ENCODE results near the gene POU2AF2. TPM values are rescaled to one million over a fixed set of nuclear protein-coding genes. Genes with fewer than 3 reads are reported as not detected.

Gene POU2AF2
- total RNA-seq, 6 donors from 2014 or later = 0.24 TPM; not detected in 5

GRCh38 chr11:111306321-111306720 lies 60.8 kb downstream of the POU2AF2 start:
- Histone ChIP-seq H3K36me3 (no peaks in the 10 kb centered on the region), H3K9me3 (no peaks in the 10 kb centered on the region), H3K27me3 (no peaks in the 10 kb centered on the region), H3K27ac (no peak overlapping the region), H3K4me3 (no peak overlapping the region), H3K4me1 (peaks cover 0 to 8% (median 7%) of the 10 kb centered on the region in 4 donors)
- TF ChIP-seq EP300 (IDR thresholded peaks at IDR 0.05) (no peak), CTCF (IDR thresholded peaks at IDR 0.05) (no peak), POLR2A (IDR thresholded peaks at IDR 0.05) (no peak), POLR2AphosphoS5 (IDR thresholded peaks at IDR 0.05) (no peak)
- WGBS, 2 donors = 82 to 87% methylated on average over 5 of the region's 5 CpGs
- DNase-seq (no peak), ATAC-seq (ENCODE audit: low FRiP score in 2 of 2) (no peak)

- Histone ChIP-seq H3K9me3 (no peaks in the 10 kb centered on the region), H3K4me1 (no peaks in the 10 kb centered on the region), H3K27me3 (no peaks in the 10 kb centered on the region), H3K36me3 (no peaks in the 10 kb centered on the region), H3K27ac (no peak overlapping the region), H3K4me3 (no peak overlapping the region)
- no peak for TF ChIP-seq EP300 (IDR thresholded peaks at IDR 0.05)
- no peak for TF ChIP-seq CTCF (IDR thresholded peaks at IDR 0.05)
- no peak for TF ChIP-seq POLR2A (IDR thresholded peaks at IDR 0.05)
- TF ChIP-seq POLR2AphosphoS5 (IDR thresholded peaks at IDR 0.05) = no peak
- ATAC-seq (ENCODE audit: low FRiP score in 2 of 2) (no peak), DNase-seq (no peak)
- WGBS, 2 donors = 76 to 77% methylated on average over 3 of the region's 3 CpGs
Observed at GRCh38 chr11:111307472-111308108, 62.1 kb downstream of the POU2AF2 start.

GRCh38 chr11:111308140-111308539 lies 62.6 kb downstream of the POU2AF2 start:
- H3K4me3 ChIP-seq = no peak overlapping the region
- H3K4me1 ChIP-seq = no peaks in the 10 kb centered on the region
- H3K9me3 ChIP-seq = no peaks in the 10 kb centered on the region
- no peaks in the 10 kb centered on the region for H3K36me3 ChIP-seq
- DNase-seq = peak in 1 of 2 donors; percentile 42
- no peak for ATAC-seq (ENCODE audit: low FRiP score in 2 of 2)
- no peaks in the 10 kb centered on the region for H3K27me3 ChIP-seq
- WGBS, 2 donors = 60 to 74% methylated on average over 7 of the region's 7 CpGs
- H3K27ac ChIP-seq = no peak overlapping the region
- peak; percentile 63 to 70 for TF ChIP-seq POLR2AphosphoS5 (IDR thresholded peaks at IDR 0.05)
- TF ChIP-seq CTCF (IDR thresholded peaks at IDR 0.05) = no peak
- TF ChIP-seq EP300 (IDR thresholded peaks at IDR 0.05) = no peak
- TF ChIP-seq POLR2A (IDR thresholded peaks at IDR 0.05) = no peak

GRCh38 chr11:111309215-111309915 lies 63.8 kb downstream of the POU2AF2 start:
- WGBS, 2 donors = 58 to 72% methylated on average over 5 of the region's 5 CpGs

More at GRCh38 chr11:111309215-111309915, 63.8 kb downstream of the POU2AF2 start:
- DNase-seq (no peak), ATAC-seq (ENCODE audit: low FRiP score in 2 of 2) (no peak)
- H3K27me3 ChIP-seq = no peaks in the 10 kb centered on the region
- H3K9me3 ChIP-seq = no peaks in the 10 kb centered on the region
- no peak overlapping the region for H3K27ac ChIP-seq
- TF ChIP-seq EP300 (IDR thresholded peaks at IDR 0.05) = no peak
- no peak for TF ChIP-seq CTCF (IDR thresholded peaks at IDR 0.05)
- no peak for TF ChIP-seq POLR2A (IDR thresholded peaks at IDR 0.05)
- no peak for TF ChIP-seq POLR2AphosphoS5 (IDR thresholded peaks at IDR 0.05)
- H3K4me1 ChIP-seq = no peaks in the 10 kb centered on the region
- H3K36me3 ChIP-seq = no peaks in the 10 kb centered on the region
- no peak overlapping the region for H3K4me3 ChIP-seq
